ENCODE results near the gene GOLGA5. TPM values are rescaled to one million over a fixed set of nuclear protein-coding genes. Genes with fewer than 3 reads are reported as not detected.

Gene GOLGA5
- total and polyA plus RNA-seq, 10 donors: 16.7 to 37.0 (median 26.5) TPM

- intact Hi-C loops (cut with DNase I; ENCODE audit: low total_unique reads): no loop called here
- 85 to 96% (median 95%) methylated on average over 5 of the region's 5 CpGs for WGBS, 5 donors
- H3K27ac ChIP-seq: no peak overlapping the region
- no peak overlapping the region for H3K4me3 ChIP-seq
- no peak for DNase-seq
- TF ChIP-seq POLR2A (IDR thresholded peaks at IDR 0.05) (no peak), CTCF (IDR thresholded peaks at IDR 0.05 in 8 of 11, conservative IDR thresholded peaks at IDR 0.05 in 3 of 11) (no peak), POLR2AphosphoS5 (IDR thresholded peaks at IDR 0.05) (no peak)
- H3K36me3 ChIP-seq: no peaks in the 10 kb centered on the region
- H3K27me3 ChIP-seq (replicated peaks in 1 of 7): peaks cover 0 to 50% (median 0%) of the 10 kb centered on the region in 7 donors
- peaks cover 0 to 6% (median 0%) of the 10 kb centered on the region in 6 donors for H3K4me1 ChIP-seq
- no peaks in the 10 kb centered on the region for H3K9me3 ChIP-seq
Measured at GRCh38 chr14:92883066-92883465, 89.0 kb downstream of the GOLGA5 start.

GRCh38 chr14:92884410-92884809, 90.3 kb downstream of the GOLGA5 start:
- Histone ChIP-seq H3K36me3 (no peaks in the 10 kb centered on the region), H3K4me3 (no peak overlapping the region)
- intact Hi-C loops (cut with DNase I; ENCODE audit: low total_unique reads): no loop called here

GRCh38 chr14:92885279-92886061, 91.4 kb downstream of the GOLGA5 start:
- intact Hi-C loops (cut with DNase I; ENCODE audit: low total_unique reads): no loop called here
- no peaks in the 10 kb centered on the region for H3K4me1 ChIP-seq
- H3K36me3 ChIP-seq: no peaks in the 10 kb centered on the region
- DNase-seq: no peak
- no peak for TF ChIP-seq POLR2AphosphoS5 (IDR thresholded peaks at IDR 0.05)
- no peak for TF ChIP-seq CTCF (IDR thresholded peaks at IDR 0.05 in 8 of 11, conservative IDR thresholded peaks at IDR 0.05 in 3 of 11)
- TF ChIP-seq POLR2A (IDR thresholded peaks at IDR 0.05): no peak
- WGBS, 5 donors: 61 to 71% (median 65%) methylated on average over 8 of the region's 8 CpGs
- no peak overlapping the region for H3K27ac ChIP-seq
- H3K9me3 ChIP-seq: no peaks in the 10 kb centered on the region
- peaks cover 0 to 31% (median 0%) of the 10 kb centered on the region in 7 donors for H3K27me3 ChIP-seq (replicated peaks in 1 of 7)
- no peak overlapping the region for H3K4me3 ChIP-seq

More at GRCh38 chr14:92884410-92884809, 90.3 kb downstream of the GOLGA5 start:
- peaks cover 0 to 42% (median 0%) of the 10 kb centered on the region in 7 donors for H3K27me3 ChIP-seq (replicated peaks in 1 of 7)
- no peak overlapping the region for H3K27ac ChIP-seq
- H3K4me1 ChIP-seq: no peaks in the 10 kb centered on the region
- no peak for DNase-seq
- no peaks in the 10 kb centered on the region for H3K9me3 ChIP-seq
- 72 to 86% (median 76%) methylated on average over 3 of the region's 3 CpGs for WGBS, 5 donors
- TF ChIP-seq POLR2A (IDR thresholded peaks at IDR 0.05): no peak
- no peak for TF ChIP-seq POLR2AphosphoS5 (IDR thresholded peaks at IDR 0.05)
- TF ChIP-seq CTCF (IDR thresholded peaks at IDR 0.05 in 8 of 11, conservative IDR thresholded peaks at IDR 0.05 in 3 of 11): no peak

- H3K4me3 ChIP-seq: no peak overlapping the region
- no peaks in the 10 kb centered on the region for H3K9me3 ChIP-seq
- DNase-seq: no peak
- TF ChIP-seq CTCF (IDR thresholded peaks at IDR 0.05 in 8 of 11, conservative IDR thresholded peaks at IDR 0.05 in 3 of 11) (no peak), POLR2AphosphoS5 (IDR thresholded peaks at IDR 0.05) (no peak), POLR2A (IDR thresholded peaks at IDR 0.05) (no peak)
- no peaks in the 10 kb centered on the region for H3K36me3 ChIP-seq
- WGBS, 5 donors: 69 to 76% (median 72%) methylated on average over 11 of the region's 11 CpGs
- peaks cover 0 to 22% (median 0%) of the 10 kb centered on the region in 7 donors for H3K27me3 ChIP-seq (replicated peaks in 1 of 7)
- no peaks in the 10 kb centered on the region for H3K4me1 ChIP-seq
- H3K27ac ChIP-seq: no peak overlapping the region
- intact Hi-C loops (cut with DNase I; ENCODE audit: low total_unique reads): no loop called here
Measured at GRCh38 chr14:92886337-92886736, 92.2 kb downstream of the GOLGA5 start.
